ENCODE results near the gene SYNE4.
A peak's percentile ranks its signal among the peaks of the same experiment; 100 is the strongest.

Gene SYNE4

DNA sequence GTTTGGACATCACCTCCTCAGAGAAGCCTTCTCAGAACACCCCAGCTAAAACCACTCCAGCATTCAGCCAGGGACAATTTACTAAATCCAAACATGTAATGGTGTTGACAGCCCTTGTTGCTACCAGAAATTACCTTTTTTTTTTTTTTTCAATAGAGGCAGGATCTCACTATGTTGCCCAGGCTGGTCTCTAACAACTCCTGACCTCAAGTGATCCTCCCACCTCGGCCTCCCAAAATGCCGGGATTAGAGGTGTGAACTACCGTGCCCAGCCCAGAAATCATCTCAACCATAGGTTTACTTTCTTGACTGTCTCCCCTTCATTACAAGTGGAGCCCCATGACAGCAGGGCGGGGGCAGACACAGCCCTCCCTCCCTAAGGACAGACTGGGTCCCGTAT lies 14.8 kb upstream of the SYNE4 start:
- TF ChIP-seq, protein P1, sequence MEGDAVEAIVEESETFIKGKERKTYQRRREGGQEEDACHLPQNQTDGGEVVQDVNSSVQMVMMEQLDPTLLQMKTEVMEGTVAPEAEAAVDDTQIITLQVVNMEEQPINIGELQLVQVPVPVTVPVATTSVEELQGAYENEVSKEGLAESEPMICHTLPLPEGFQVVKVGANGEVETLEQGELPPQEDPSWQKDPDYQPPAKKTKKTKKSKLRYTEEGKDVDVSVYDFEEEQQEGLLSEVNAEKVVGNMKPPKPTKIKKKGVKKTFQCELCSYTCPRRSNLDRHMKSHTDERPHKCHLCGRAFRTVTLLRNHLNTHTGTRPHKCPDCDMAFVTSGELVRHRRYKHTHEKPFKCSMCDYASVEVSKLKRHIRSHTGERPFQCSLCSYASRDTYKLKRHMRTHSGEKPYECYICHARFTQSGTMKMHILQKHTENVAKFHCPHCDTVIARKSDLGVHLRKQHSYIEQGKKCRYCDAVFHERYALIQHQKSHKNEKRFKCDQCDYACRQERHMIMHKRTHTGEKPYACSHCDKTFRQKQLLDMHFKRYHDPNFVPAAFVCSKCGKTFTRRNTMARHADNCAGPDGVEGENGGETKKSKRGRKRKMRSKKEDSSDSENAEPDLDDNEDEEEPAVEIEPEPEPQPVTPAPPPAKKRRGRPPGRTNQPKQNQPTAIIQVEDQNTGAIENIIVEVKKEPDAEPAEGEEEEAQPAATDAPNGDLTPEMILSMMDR (IDR thresholded peaks at IDR 0.05; ENCODE audit: borderline replicate concordance, insufficient read depth, low read depth, low read length), result no peak
- H3K4me3 ChIP-seq (ENCODE audit: low read depth, low read length), result no peak overlapping the region

DNA sequence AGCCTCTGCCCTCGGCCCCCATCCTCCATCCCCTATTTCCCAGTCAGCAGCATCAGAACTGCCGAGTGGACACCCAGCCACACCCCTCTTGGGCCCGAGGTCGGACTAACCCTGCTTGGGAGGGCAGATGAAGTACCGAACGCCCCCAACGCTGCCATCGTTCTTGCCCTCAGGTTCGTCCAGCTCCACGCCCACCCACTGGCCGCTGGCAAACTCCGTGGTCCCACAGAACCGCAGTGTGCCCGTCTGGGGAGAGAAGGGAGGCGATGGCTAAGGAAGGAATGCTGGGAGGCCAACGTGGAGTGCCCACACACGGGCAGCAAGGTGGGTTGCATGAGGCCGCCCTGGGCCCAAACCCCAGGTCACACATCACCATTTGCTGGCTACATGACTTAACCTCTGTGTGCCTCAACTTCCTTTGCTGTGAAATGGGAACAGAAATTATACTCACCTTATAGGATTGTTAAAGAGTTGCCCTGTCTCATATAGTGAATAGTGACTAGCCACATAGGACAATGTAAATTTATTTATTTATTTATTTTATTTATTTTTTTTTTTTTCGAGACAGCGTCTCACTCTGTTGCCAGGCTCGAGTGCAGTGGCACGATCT lies 10.6 kb upstream of the SYNE4 start:
- TF ChIP-seq, protein P1 (IDR thresholded peaks at IDR 0.05; ENCODE audit: borderline replicate concordance, insufficient read depth, low read depth, low read length), result no peak

DNA sequence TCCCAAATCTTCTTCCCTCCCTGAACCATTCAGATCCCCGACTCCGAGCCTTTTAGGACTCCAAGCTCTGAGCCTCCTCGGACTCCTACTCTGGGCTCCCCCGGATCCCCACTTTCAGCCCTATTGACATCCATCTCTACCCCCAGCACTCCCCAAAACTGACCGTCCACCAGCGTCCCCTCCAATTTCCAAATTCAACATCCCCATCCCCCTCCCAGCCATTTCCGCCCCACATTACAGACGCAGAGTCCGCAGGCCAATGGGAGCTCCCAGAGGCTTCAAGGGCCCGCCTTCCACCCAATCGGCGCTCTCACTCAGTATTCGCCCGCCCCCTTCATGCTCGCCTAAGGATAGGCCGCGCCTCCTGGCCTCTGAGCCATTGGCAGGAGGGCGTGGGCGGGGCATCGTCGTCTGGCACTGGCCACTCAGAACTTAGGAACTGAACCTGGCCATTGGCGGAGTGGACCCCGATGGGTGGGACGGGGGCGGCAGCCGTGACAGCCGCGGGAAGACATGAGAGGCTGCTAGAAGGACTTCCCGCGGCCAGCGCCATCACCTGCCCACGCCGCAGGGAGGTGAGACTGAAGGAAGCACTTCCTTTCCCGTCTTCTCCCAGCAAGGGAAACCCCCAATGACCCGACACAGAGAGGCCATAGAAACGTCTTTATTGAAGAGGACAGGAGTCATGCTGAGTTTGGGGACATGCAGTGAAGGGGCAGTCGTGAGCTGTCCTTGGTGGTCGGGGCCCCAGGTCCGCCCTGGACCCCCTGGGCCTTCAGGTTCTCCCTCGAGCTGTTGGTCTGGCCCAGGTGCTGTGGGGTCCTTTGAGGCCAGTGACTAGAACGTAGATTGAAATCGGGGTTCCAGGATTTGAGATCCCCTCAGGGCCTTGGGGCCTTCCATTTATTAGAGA lies 5.7 kb upstream of the SYNE4 start, which contains the start of gene ALKBH6:
ALKBH6 (minus strand) TSS at position 202 of the 913 bp plus-strand sequence. CDS start 816 bp downstream, outside the sequence.
- H3K4me3 ChIP-seq (ENCODE audit: low read depth, low read length), result peak within 1 kb of the TSS; percentile 78
- TF ChIP-seq, protein P1 (IDR thresholded peaks at IDR 0.05; ENCODE audit: borderline replicate concordance, insufficient read depth, low read depth, low read length), result no peak

More for the DNA sequence above, 10.6 kb upstream of the SYNE4 start:
- no peak overlapping the region for H3K4me3 ChIP-seq (ENCODE audit: low read depth, low read length)

- TF ChIP-seq, protein P1 (IDR thresholded peaks at IDR 0.05; ENCODE audit: borderline replicate concordance, insufficient read depth, low read depth, low read length), result no peak
- peak overlapping the region; percentile 78 for H3K4me3 ChIP-seq (ENCODE audit: low read depth, low read length)
Measured at GRCh38 chr19:36013280-36014011, 4.8 kb upstream of the SYNE4 start.

DNA sequence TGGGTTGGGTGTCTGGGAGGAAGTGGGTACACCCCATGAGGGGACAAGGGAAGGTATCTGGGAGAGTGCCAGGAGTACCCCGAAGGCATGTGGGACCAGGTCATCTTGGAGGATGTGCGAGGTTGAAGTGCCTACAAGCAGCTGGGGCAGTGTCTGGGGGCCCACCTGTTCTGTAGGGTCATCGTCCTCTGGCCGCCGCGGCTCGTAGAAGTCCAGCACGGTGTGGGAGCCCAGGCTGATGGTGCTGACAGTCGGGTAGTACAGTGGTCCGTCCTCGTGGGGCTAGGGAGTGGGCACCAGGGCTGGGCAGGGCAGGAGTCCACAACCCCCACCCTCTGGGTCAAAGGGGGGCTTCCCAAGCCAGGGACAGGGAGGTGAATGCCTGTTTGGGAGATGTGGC lies 1.8 kb upstream of the SYNE4 start:
- TF ChIP-seq, protein P1 (IDR thresholded peaks at IDR 0.05; ENCODE audit: borderline replicate concordance, insufficient read depth, low read depth, low read length), result no peak
- H3K4me3 ChIP-seq (ENCODE audit: low read depth, low read length), result no peak overlapping the region

- TF ChIP-seq, protein P1 (IDR thresholded peaks at IDR 0.05; ENCODE audit: borderline replicate concordance, insufficient read depth, low read depth, low read length), result no peak
- no peak overlapping the region for H3K4me3 ChIP-seq (ENCODE audit: low read depth, low read length)
Measured at GRCh38 chr19:36009633-36010379, 1.2 kb upstream of the SYNE4 start.
